Measurements from ENCODE around the gene OXT.

OXT gene

DNA sequence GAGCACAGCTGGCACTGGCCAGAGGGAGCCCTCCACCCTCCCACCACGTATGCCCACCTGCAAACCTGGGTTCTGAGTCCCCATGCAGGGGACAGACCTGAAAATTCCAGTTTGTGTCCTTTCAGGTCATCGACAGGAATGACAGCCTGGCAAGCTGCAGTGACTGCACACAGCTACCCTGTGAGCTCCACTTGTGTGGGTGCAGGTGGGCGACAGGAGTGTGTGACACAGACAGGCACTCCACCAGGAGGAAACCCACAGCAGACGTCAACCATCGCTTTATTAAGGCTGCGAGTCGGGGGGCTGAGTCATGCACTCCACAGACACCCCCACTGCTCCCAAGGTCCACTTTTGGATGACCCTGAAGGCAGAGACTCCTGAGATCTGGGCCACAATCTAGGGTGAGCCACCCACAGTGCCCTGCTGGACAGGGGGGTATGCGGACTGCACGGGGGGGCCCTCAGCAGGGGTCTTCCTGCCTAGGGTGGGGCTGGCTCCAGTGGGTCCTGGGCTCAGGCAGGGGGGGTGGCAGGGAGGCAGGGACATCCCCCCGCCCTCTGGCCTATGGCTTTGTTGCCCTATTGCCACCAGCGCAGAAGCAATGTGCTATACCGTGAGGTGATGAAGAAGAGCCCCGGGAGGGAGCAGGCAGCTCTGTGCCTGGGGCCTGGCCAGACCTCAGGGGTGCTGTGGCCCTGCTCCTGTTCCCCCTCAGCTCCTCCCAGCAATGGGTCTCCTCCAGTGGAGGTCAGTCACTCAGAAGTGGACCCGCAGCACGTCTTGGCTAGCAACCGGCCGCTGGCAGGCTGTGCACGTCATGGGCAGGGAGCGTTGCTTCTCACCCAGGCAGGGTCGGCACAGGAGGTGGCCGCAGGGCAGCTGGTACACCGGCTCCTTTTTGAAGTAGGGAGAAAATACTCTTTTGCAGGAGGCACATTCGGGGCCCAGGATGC lies 38.2 kb downstream of the OXT start:
- DNase-seq (ENCODE audit: low read depth in 3 of 3, low spot score in 1 of 3) = no peak

DNA sequence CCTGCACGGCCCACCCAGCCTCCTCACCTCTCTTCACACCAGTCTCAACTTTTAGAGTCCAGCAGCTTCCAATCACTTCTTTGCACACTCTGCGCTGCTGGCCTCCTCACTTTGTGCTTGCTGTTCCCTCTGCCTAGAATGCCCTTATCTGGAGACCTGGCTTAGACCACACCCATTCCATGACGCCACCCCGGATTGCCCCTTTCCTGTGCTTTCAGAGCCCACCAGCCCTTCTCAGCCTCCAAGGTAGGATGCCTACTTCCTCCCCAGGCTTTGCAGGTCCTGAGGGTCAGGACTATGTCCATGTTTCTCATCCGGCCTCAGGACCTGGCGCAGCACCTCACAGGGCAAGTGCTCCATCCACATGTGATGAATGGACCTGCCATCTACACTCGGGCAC lies 40.1 kb downstream of the OXT start:
- DNase-seq (ENCODE audit: low read depth in 3 of 3, low spot score in 1 of 3) = no peak

DNA sequence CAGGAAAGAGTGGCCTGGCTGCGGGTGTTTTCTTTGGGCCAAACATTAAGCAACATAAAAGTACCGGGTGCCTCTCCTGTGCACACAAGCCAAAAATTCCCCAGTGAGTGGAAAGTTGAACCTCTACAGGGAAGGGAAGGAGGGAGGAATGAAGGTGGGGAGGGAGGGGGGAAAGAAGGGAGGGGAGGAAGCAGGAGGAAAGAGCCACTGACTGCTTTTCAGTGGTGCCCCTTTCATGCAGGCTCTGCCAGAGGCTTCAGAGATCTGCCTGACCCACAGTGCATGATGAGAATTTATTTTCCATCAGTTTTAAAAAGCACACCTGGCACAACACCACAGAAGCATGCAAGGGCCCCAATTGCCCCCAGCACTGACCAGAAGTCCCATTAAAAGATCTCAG lies 40.6 kb downstream of the OXT start:
- DNase-seq (ENCODE audit: low read depth in 3 of 3, low spot score in 1 of 3) = no peak

DNA sequence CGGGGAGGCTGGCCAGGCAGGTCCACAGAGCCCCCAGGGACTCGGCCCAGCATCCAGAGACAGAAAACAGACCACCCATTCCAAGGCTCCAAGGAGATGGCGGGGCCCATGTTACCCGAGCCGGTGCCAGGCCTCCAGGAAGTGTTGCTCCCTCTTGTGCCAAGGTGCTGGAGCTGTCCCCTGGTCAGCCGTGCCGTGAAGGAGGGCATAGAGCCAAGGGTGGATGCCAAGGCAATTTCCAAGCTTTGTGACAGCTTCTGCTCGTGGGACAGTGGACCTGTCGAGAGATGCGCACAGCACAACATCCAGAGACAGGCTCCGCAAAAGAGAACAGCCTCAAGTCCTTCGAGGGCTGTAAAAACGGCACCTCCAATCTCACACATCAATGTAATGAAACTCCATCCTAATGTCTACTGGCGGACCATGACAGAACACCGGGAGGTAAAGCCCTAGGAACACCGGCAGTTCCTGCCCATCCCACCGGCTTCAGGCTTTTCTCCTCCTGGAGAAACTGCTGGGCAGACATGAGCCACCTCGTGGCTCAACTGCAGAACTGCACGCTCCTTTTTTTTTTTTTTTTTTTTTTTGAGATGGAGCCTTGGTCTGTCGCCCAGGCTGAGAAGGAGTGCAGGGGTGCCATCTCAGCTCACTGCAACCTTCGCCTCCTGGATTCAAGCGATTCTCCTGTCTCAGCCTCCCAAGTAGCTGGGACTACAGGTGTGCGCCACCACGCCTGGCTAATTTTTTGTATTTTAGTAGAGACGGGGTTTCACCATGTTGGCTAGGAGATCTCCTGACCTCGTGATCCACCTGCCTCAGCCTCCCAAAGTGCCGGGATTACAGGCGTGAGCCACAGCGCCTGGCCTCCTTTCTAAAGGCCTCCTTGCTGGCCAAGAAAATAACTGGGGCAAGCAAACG lies 44.0 kb downstream of the OXT start:
- DNase-seq (ENCODE audit: low read depth in 3 of 3, low spot score in 1 of 3) = no peak

DNA sequence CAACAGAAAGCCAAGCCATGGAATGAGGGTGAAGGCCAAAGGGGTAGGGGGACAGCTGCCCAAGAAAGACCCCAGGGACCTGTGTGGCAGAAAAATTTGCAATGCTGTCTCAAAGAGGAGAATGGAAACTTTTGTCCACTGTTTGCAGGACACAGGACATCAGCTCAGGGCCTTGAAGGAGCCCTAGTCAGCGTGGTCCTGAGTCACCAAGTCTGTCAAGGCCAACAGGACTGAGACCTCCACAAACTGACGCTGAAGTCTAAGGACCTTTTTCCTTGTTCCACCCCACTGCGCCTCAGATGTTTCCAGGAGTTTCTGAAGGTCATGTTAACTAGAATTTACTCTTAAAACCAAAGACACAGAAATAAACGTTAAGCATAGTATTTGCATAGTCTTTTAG lies 44.9 kb downstream of the OXT start:
- no peak for DNase-seq (ENCODE audit: low read depth in 3 of 3, low spot score in 1 of 3)

DNA sequence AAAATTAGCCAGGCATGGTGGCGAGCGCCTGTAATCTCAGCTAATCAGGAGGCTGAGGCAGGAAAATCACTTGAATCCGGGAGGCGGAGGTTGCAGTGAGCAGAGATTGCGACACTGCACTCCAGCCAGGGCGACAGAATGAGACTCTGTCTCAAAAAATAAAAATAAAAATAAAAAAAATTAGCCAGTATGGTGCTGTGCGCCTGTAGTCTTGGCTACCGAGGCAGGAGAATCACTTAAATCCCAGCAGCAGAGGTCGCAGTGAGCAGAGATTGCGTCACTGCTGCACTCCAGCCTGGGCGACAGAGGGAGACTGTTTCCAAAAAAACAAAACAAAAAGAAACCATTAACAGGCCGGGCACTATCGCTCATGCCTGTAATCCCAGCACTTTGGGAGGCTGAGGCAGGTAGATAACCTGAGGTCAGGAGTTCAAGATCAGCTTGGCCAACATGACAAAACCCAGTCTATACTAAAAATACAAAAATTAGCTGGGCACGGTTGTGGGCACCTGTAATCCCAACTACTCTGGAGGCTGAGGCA lies 46.5 kb downstream of the OXT start:
- peak in 1 of 3 donors; percentile 22 for DNase-seq (ENCODE audit: low read depth in 3 of 3, low spot score in 1 of 3)

DNA sequence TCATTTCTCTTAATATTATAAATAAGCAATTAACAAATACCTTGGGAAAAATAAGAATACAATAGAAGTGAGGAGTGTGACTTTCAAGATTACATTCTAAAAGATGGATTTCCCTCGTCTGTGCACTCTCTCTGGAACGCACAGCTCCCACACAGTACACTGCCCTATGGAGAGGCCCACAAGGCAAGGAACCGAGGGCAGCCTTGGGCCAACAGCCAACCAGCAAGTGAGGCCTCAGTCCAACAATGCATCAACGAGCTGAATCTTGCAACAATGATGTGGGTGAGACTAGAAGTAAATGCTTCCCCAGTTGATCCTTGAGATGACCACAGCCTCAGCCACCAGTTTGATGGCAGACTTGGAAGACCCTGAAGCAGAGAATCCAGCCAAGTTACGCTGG lies 47.6 kb downstream of the OXT start:
- no peak for DNase-seq (ENCODE audit: low read depth in 3 of 3, low spot score in 1 of 3)

DNA sequence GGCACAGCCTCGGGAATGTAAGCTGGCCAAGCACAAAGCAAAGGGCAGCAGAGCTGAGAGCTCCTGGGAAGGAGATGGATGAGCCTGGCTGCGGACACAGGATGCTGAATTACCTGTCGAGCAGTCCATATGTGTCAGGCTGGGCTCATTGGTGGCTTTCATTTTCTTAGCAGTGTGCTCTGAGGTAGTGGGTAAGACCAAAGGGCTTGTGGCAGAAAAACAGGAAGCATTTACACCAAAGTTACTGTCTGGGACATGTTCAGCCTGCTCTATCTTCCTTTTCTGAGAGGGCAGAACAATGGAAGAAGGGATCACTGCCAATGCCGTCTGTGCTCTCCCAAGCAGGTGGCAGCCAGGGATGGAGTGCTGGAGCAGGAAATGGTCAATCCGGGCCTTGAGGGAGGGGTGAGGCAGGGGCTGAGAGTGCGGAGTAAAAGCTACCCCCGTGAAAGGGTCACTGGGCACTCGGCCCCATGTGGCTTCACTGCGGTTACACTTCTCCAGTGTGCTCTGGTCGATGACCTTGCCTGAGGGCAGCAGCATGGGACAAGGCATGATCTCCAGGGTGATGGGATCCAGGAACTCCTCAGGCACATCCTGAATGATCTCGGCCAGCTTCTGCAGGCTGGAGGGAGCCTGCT lies 50.0 kb downstream of the OXT start:
- no peak for DNase-seq (ENCODE audit: low read depth in 3 of 3, low spot score in 1 of 3)
